T-helper 2 cell (primary cell): ENCODE results near the gene OR8B8.
"Not testable (repeated sequence)": the region's sequence is repeated elsewhere in the genome, so short reads cannot be mapped to it uniquely, and the experiment has no call there.

Experiments
- DNase-seq, 5 experiments: peaks; one replicate each; pipeline versions ENCODE4 v3.0.0 to v3.0.0-alpha.2; 2012 to 2022

The OR8B8 gene

DNA sequence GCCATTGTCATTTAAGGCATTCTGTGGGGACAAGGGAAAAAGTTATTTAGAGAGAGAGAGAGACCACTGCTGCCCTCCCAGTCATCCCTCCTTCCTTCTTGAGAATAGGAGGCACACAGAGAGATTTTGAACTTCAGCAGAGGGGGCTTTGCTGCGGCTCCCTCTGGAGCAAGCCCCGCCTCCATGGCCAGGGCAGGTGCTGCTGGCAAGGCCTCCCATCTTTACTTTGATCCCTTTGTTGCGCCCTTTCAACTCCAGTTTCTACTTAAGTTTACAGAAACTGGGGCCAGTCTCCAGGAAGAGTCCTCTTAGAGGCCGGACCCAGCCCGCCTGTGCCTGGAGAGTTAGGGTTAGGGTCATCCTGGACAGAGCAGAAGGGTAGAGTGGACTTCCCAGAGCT is 4.4 kb downstream of the OR8B8 start:
- DNase-seq, result no peak

DNA sequence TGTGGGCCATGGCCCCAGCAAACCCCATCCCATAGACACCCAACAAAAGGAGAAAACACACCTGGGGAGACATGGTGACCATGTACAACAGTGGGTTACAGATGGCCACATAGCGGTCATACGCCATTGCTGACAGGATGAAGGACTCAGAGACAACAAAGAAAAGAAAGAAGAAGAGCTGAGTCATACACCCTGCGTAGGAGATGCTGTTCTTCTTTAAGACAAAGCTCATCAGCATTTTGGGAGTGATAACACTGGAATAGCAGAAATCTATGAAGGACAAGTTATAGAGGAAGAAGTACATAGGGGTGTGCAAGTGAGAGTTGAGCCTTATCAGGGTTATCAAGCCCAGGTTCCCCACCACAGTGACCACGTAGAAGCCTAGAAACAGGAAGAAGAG is 4.9 kb downstream of the OR8B8 start:
- DNase-seq, result no peak

DNA sequence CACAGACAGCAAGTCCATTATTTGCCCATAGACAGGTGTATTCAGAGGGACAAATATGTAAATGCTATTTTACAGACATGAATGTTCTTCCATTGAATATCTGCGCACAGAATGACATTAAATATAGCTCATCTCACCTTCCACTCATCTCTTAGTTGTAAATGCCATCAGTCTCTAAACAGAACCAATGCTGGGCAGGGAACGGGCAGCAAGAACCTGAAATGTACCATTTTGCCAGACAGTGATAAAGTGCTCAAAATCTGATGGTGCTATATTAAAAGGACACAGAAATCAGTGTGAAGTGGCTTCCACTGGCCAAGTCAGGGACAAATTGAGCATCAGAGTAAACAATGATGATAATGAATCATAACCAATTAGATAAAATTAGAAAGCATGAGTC is 10.8 kb downstream of the OR8B8 start:
- DNase-seq, result no peak

DNA sequence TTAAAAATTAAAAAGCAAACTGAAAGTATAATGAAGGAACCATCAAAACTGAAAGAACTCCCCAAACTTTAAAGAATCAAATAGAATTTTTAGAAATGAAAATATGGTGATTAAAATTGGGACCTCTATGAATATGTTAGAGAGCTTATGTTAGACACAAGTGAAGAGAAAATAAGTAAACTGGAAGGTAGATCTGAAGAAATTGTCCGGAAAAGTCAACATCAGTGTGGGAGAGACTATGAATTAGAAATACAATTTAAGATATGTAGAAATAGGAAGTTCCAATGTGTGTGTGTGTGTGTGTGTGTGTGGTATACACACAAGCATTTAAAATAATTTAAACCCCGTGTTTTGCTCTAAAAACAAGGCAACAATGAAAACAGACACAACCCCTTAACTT is 15.9 kb downstream of the OR8B8 start:
- DNase-seq, result no peak

DNA sequence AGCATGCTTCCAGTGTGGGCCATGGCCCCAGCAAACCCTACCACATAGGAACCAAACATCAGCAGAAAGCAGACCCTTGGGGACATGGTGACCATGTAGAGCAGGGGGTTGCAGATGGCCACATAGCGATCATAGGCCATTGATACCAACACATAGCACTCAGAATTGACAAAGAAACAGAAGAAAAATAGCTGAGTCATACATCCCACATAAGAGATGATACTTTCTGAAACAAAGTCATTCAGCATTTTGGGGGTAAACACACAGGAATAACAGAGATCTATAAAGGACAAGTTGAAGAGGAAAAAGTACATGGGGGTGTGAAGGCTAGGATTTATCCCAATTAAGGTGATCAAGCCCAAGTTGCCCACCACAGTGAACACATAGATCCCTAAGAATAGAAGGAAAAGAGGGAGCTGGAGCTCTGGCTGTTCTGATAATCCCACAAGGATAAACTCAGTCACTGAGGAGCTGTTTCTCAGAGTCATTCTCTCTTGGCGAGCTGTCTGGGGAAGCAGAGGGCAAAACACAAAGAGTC is 21.0 kb downstream of the OR8B8 start, which contains the start of gene OR8B4:
Gene OR8B4, minus strand, starts transcription at position 488 of the 538 bp plus-strand sequence. Its CDS starts 0 bp downstream, at position 488.
- no peak for DNase-seq

DNA sequence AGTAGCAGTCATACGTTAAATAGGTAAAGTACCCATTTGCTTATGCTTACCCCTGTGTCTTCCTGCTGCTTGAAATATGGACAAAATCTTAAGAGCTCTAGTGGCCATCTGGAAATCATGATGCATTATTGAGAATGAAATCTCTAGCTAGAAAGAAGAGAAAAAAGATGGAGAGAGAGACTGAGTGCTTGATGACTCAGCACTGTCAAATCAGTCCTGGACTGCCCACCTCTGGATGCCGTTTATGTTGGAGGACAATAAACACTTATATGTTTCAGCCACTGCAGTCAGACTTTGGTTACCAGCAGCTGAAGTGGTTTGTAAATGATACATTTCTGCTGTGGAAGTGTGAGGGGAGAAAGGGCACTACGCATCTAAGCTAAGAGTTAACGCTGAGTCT is 24.5 kb downstream of the OR8B8 start:
- DNase-seq, result no peak

DNA sequence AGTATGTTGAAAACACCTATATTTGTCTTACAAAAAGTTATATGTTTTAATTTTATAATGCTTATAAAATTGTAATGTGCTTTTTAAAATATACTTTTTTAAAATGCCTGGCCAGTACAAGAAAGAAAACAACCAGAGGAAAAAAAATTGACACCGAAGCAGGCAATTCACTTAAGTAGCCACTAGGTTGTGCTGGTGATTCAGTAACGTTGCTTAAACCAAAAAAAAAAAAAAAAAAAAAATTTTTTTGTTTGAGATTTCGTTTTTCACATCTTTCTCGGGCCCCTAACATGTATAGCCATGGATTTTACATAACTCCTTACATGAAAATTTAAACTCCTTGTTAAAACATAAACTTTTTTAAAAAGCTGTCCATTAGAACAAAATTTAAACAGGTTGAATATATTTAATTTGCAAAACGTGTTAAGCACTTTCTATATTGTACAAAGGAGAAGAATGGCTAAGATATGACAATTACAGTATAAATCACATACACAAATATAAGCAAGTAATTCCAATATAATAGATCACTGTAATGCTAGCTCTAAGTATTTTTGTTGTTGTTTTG is 30.1 kb downstream of the OR8B8 start:
- peak in 1 of 5 experiments; percentile 4 for DNase-seq

DNA sequence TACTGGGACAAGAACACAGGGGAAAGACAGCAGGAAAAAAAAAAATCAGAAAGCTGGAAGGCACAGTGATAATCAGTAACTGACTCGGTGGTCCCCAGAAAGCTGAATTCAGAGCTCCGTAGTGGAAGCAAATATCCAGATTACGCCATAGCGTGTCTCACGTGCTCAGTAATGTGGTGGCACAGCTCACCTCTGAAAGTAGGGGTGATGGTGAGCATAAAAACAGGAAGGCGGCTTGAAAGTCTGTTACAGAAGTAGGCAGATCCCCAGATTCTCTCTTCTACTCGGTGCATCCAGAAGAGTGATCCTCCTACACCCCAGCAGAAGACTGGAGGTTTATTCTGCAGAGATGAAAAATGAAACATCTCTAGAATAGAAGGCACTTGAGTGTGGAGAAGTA is 35.6 kb downstream of the OR8B8 start:
- DNase-seq, result no peak

DNA sequence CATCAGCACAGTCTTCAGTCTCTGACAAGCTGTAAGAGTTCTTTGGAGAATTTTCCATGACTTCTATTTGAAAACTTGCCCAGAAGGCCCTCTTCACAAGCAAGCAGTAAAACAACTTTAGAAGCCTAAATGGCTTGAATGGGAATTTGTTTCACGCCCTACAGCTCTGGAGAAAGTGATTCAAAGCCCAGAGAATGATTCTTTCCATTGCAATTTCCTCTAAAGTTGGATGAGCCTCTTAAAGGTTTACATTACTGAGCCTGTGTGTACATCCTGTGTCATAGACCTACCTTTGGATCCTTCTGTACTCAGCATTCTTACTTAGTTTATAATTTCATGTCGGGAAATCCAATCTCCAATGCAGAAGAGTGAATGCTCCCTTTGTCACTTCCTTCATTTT is 39.9 kb downstream of the OR8B8 start:
- no peak for DNase-seq

DNA sequence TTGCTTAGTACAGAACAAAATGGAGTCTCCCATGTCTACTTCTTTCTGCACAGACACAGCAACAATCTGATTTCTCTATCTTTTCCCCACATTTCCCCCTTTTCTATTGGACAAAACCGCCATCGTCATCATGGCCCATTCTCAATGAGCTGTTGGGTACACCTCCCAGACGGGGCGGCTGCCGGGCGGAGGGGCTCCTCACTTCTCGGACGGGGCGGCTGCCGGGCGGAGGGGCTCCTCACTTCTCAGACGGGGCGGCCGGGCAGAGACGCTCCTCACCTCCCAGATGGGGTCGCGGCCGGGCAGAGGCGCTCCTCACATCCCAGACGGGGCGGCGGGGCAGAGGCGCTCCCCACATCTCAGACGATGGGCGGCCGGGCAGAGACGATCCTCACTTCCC is 42.3 kb downstream of the OR8B8 start:
- DNase-seq, result not testable (repeated sequence)

DNA sequence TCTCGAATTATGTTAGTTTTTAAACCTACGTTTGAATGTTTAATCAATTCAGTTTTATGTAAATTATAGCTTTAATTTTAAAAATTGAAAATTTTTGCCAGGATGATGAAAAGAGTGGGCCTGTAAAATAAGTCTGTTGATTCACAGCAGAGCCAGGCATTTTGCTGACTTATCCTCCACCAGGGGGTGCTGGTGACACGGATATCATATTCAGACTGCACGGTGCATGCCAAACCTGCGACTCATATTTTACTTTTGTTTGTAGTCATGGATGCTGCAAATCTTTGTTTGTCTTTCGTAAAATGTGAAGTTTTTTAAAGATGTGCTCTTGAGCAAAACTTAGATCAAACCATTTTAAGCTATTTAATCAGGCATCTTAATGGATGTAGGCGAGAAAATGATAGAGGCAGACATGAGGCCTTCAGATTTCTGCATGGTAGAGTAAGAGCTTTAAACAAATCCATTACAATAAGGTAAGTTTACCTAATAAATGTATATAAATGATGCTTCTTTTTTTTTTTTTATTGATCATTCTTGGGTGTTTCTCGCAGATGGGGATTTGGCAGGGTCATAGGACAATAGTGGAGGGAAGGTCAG is 43.1 kb downstream of the OR8B8 start:
- peak in 2 of 5 experiments; percentile 7 to 73 for DNase-seq

DNA sequence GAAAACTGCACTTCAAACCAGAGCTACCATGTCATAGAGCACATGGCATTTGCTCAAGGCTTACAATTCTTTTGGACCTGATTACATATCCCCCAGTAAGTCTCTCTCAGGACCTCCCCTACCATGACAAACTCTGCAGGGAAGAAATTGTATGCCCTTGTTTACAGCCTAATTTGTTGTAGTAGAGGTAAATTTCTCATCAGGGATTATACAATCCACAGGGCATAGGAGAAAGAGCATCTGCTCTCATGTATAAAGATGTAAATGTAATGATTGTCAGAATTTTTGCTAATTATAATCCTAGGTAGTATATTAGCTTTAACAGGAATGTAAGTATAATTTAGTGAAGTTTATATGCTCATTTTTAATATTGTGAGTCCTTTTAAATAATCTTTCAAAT is 46.6 kb downstream of the OR8B8 start, which contains the start of gene OR8B3:
Gene OR8B3, minus strand, starts transcription at position 101 of the 400 bp plus-strand sequence. CDS start 1,673 bp downstream, outside the sequence.
- no peak for DNase-seq

DNA sequence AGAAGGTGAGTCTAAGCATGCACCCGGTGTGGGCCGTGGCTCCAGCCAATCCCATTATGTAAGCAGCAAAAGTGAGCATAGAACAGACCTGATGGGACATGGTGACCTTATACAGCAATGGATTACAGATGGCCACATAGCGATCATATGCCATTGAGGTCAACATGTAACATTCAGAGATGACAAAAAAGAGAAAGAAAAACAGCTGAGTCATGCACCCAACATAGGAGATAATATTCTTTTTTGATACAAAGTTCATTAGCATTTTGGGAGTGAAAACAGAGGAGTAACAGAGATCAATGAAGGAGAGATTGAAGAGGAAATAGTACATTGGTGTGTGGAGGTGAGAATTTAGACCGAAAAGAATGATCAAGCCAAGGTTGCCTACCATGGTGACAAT is 48.6 kb downstream of the OR8B8 start:
- DNase-seq, result not testable (repeated sequence)

DNA sequence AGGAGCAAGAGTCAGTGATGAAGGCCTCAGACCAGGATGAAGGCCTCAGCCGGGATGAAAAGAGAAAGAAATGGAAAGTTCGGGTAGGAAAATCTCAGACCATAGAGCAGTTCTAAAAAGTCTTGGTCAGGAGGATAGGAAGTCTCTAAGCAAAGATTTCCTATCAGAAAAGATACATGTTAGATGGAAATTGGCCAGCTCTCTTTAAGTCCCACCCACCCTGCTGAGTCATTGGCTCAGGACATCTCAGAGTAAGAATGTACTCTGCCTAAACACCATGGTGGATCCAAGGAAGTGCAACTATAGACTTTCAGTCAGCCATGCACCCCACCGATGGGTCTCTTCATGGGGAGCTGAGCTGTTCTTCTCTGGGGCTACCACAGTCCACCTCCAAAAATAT is 51.1 kb downstream of the OR8B8 start:
- DNase-seq, result no peak
